NOMO-1 treated with dmso at 0.1 percent for 144 hours (cell line): ENCODE results near the gene FAM131C.
"Not testable (repeated sequence)": the region's sequence is repeated elsewhere in the genome, so short reads cannot be mapped to it uniquely, and the experiment has no call there.

ENCODE experiments used
- DNase-seq: peaks from one replicate; lab custom pipeline; 2025; ENCODE audit not compliant: unreplicated experiment; lab: John Stamatoyannopoulos, UW

The FAM131C gene

DNA sequence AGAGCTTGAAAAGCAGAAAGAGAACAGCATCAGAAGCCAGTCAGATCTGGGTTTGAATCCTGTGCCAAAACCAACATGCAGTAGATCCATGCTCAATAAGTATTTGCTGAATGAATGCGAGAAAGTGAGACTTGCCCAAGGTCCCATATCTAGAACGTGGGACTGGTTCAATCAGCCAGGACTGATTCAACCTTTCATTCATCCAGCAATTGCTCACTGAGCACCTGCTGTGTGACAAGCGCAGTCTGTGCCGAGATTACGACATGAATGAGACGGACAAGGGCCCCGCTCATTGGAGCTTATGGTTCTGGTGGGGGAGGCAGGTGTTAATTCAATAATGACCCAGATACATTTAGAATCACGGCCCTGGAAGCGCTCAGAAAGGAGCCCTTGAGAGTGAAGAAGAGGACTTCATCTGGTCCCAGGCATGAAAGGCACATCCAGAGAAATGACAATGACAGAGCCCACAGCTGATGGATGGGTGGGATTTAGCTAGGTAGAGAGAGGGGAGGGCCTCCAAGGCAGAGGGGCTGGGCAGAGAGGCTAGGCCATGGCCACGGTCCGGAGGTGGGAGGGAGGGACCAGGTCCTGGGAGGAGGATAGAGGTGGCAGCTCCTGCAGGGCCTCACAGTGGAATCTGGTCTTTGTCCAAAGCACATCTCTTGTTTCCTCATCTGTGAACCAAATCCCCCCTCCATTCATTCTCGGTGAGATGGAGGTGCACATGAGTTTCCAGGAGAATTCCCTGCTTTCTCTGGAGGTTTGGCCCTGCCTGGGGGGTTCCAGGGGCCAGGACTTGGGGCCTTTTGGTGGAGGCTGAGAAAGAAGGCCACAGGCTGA lies 4.2 kb upstream of the FAM131C start:
- DNase-seq: no peak

DNA sequence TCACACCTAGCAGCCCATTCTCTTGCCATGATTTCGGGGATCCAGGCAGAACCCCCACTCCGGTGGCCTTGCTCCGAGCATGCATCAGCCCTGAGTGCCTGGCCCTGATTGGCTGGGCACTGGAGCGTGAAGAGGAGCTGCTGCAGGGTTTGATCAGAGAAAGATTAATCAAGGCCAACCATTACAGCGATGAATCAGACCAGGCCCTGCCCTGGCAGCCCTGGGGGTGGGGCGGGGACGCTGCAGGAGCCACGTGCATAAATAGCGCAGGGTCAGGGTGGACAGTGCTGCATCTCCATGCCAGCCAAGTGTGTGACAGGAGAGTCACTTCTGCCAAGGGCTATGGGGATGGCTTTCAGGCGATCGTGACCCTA lies 3.4 kb upstream of the FAM131C start:
- no peak for DNase-seq

DNA sequence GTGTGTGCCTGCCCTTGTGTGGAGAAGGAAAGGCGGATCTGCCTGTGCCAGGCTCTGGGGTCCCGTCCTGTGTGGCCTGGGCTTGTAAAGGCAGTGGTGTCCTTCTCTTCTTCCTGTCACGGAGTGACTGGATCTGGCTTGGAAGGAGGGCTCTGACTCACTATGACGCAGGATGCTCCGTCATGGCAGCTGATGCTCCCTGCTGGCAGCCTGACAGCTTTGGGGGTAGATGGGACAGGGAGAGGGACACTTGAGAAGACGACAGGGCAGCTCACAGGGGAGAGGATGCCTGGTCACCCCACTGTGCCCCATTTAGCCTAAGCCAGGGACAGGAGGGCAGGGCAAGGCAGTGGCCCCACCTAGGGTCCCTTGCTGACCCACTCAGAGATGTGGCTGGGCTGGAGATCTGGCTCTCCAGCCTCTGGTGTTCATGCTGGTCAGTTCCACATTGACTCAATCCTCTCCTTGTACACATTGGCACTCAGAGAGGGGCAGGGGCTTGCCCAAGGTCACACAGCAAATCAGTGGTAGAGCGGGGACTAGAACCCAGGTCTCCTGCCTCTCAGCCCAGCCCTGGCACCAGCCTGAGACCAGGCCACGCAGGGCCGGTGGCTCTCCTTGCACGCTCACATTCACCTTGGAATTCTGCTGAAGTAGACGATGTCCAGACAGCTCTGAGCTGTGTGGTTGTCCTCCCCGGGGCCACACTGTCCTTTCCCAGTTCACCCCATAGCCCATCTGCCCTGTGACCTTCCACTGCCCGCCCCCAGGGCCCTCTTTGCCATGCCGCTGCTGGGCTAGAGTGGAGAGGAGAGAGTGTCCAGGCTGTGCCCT lies 2.8 kb upstream of the FAM131C start:
- DNase-seq: no peak

GRCh38 chr1:16075337-16076030 lies 2.0 kb upstream of the FAM131C start:
- no peak for DNase-seq

- no peak for DNase-seq
These were observed 766 bp upstream of the FAM131C start for GRCh38 chr1:16074217-16074616.

GRCh38 chr1:16072616-16073484 lies 601 bp downstream of the FAM131C start:
- DNase-seq: no peak

GRCh38 chr1:16072095-16072494 lies 1.4 kb downstream of the FAM131C start:
- DNase-seq: no peak

GRCh38 chr1:16071614-16072013 lies 1.8 kb downstream of the FAM131C start:
- DNase-seq: no peak

GRCh38 chr1:16070640-16071355 lies 2.7 kb downstream of the FAM131C start:
- DNase-seq: no peak

- no peak for DNase-seq
These were observed 4.8 kb downstream of the FAM131C start for GRCh38 chr1:16068356-16069270.

GRCh38 chr1:16067933-16068332 lies 5.5 kb downstream of the FAM131C start:
- DNase-seq: no peak

GRCh38 chr1:16067127-16067768 lies 6.2 kb downstream of the FAM131C start:
- DNase-seq: no peak

DNA sequence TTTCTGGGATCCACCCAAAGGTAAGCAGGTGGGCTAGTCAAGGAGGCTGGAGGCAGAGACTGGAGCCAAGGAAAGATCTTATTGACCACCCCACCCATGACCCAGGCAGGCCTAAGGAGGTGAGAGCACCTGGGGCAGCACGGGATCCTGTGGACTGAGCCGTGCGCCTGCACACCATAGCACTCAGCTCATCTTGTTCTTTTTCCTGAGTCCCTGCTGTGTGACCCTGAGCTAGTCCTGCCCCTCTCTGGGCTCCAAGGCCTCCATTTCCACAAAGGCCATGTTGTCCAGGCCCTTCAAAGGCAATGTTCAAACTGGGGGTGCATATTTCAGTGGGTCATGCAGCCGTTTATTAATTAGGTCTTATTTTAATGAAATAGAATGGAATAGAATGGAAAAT lies 7.2 kb downstream of the FAM131C start:
- DNase-seq: no peak

DNA sequence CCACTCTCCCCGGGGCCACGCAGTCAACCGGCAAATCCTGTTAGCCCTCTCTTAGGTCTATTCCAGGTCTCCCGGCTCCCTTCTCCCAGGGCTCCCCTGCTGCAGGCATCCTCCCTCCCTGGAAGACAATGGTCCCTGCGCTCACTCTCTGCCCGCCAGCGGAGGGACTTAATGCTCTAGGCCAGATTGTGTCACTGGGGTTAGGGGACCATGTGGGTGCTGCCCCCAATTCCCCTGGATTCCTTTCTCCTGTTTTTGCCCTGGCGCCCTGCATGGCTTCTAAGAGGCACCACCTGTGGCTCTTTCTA lies 8.2 kb downstream of the FAM131C start:
- DNase-seq: no peak

GRCh38 chr1:16064536-16065268 lies 8.7 kb downstream of the FAM131C start:
- DNase-seq: no peak

DNA sequence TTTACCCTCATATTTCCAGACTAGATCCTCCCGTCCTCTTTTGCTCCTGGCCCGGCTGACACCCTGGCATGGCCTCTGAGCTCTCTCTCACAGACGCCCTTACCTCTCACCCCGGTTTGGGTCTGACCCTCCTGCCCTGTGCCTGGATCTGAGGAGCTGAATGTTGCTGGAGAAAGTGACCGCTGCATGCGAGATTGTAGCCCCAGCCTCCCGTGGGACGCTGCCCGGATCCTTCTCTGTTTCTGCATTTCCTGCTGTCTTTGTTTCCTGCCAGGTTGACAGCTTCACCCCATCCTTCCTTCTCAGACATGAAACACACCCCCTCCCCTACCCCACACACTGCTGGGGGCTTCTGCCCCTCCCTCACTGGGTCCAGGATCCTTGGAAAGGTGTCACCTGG lies 9.5 kb downstream of the FAM131C start:
- DNase-seq: no peak

GRCh38 chr1:16063226-16063829 lies 10.1 kb downstream of the FAM131C start:
- DNase-seq: no peak

DNA sequence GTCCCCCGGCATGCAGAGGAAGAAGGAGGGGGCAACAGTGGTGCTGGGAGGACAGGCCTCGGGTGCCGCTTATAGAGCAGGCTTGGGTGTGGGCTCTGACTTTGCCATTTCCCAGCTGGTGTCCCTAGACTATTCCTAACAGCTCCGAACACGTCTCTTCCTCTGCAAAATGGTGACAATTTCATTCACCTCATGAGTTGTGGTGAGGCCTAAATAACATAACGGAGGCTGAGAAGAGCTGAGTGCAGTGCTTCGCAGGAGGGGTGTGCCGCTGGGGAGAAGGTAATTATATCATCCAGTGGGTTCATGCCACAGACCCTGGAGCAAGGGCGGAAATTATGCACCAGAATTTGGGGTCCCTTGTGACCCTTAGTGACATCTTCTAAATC lies 10.8 kb downstream of the FAM131C start:
- DNase-seq: not testable (repeated sequence)
